ENCODE results near the gene SLC15A4. TPM values are rescaled to one million over a fixed set of nuclear protein-coding genes. Genes with fewer than 3 reads are reported as not detected.

Gene SLC15A4
- total and polyA plus RNA-seq, 2 of the 4 experiments (the other 2 are of a cell fraction), result 15.4 to 21.9 TPM

DNA sequence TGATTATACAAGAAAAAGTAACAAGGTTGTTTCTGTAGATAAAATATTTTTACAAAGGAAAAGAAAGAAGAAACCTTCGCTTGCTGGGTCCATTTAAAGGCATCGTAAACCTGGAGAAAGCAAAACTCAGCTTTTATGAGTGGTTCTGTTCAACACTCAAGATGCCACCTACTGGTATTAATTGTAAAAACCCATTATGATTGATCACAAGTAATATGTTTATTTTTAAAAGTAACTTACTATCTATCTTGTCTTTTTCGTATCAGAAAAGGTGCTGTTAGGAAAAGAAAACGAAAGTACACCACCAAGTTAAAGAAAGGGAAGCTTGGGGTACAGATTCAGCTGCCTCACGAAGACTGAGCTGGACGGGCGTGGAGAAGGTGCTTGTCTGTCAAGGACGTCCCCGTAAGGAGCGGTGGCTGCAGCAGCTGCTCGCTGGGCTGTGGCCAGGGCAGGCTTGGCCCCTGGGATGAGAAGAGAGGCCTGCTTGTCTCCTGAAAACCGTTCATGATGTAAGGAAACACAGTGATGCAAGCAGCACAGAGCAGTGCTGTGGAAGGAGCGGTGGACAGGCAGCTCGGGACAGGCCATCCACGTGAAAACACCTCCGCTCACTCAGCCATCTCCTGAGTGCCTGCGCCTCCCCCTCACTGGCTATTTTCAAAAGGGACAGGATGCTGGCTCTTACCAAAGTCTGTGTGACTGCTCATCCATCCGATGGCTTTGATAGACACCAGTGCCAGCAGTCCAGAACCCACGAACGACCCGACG lies 25.0 kb downstream of the SLC15A4 start:
- Histone ChIP-seq H4K20me1 (ENCODE audit: insufficient read depth, low read length) (peaks cover 11% of the 10 kb centered on the region), H2AK5ac (ENCODE audit: low read depth, low read length) (no peak overlapping the region), H3K36me3 (ENCODE audit: control insufficient read depth, insufficient read depth, low read length) (peaks cover 41% of the 10 kb centered on the region), H3K4me2 (ENCODE audit: low read depth, low read length) (no peak overlapping the region), H3K18ac (ENCODE audit: low read depth, low read length) (no peak overlapping the region), H3K23ac (ENCODE audit: low read depth, low read length) (no peak overlapping the region), H3K4me1 (ENCODE audit: control insufficient read depth, insufficient read depth, low read length) (peaks cover 22% of the 10 kb centered on the region), H3K27ac (ENCODE audit: insufficient read depth, low read length) (no peak overlapping the region), H3K4ac (ENCODE audit: low read depth, low read length) (no peak overlapping the region), H3K79me1 (ENCODE audit: low read depth in 1 of 2, low read length in 2 of 2) (peaks cover 36 to 47% of the 10 kb centered on the region in 2 experiments), H2AK9ac (replicated peaks; ENCODE audit: low read depth, low read length, poor library complexity) (no peak overlapping the region), H2BK20ac (ENCODE audit: low read depth, low read length) (no peak overlapping the region), H2AFZ (replicated peaks; ENCODE audit: low read length, poor library complexity) (no peak overlapping the region), H3K27me3 (ENCODE audit: control insufficient read depth, insufficient read depth, low read length) (no peaks in the 10 kb centered on the region), H4K5ac (ENCODE audit: low read depth, low read length) (no peak overlapping the region), H4K91ac (ENCODE audit: insufficient read depth, low read depth, low read length) (no peak overlapping the region), H2BK120ac (ENCODE audit: low read depth, low read length) (no peak overlapping the region), H3K9ac (ENCODE audit: low read depth, low read length) (no peak overlapping the region), H3K9me3 (ENCODE audit: control insufficient read depth, insufficient read depth, low read length) (no peaks in the 10 kb centered on the region; the same call in 1 of the 2 replicates), H3K4me3 (ENCODE audit: insufficient read depth, low read depth, low read length) (no peak overlapping the region), H2BK5ac (ENCODE audit: low read depth, low read length, poor library complexity, severe bottlenecking) (no peak overlapping the region), H3K56ac (ENCODE audit: extremely low read depth, insufficient read depth, low read length) (no peak overlapping the region), H3K14ac (replicated peaks; ENCODE audit: low read depth, low read length) (no peak overlapping the region), H4K8ac (ENCODE audit: low read depth in 2 of 2, low read length in 2 of 2) (no peak overlapping the region), H3K9me1 (ENCODE audit: insufficient read depth, low read length) (peaks cover 14% of the 10 kb centered on the region; the same call in 1 of the 2 replicates), H2BK15ac (ENCODE audit: low read depth, low read length) (no peak overlapping the region)
- ATAC-seq (ENCODE audit: low read depth), result no peak
- dilution Hi-C loops (cut with HindIII; ENCODE audit: low sequenced_read_pairs, unreplicated experiment) (no loop called here), in situ Hi-C loops (cut with MboI; ENCODE audit: low sequenced_read_pairs) (loop anchor here (25.0 kb wide), 1 partner anchor 1939 kb away; no protein-coding TSS in a partner anchor), intact Hi-C loops (cut with micrococcal nuclease) (no loop called here)
- WGBS, 2 experiments (ENCODE audit: extremely low coverage in 2 of 2, insufficient read length in 1 of 2), result 89% methylated on average over 9 of the region's 22 CpGs; no CpG with 5 or more reads in 1 of the 2 experiments
- no peak for DNase-seq
- ChIA-PET CTCF (interaction anchor here (1.5 kb wide), 1 partner anchor 16 kb away, joined by 5 read pairs; no protein-coding TSS in a partner anchor), POLR2A (ENCODE audit: unreplicated experiment) (no interaction called here)
- TF ChIP-seq MAZ (IDR thresholded peaks at IDR 0.05; ENCODE audit: borderline replicate concordance, low read depth, low read length) (no peak), SMC3 (IDR thresholded peaks at IDR 0.05; ENCODE audit: low read depth, low read length) (no peak), MXI1 (IDR thresholded peaks at IDR 0.05; ENCODE audit: borderline replicate concordance, low read depth, low read length) (no peak)
- TF ChIP-seq, protein P1, sequence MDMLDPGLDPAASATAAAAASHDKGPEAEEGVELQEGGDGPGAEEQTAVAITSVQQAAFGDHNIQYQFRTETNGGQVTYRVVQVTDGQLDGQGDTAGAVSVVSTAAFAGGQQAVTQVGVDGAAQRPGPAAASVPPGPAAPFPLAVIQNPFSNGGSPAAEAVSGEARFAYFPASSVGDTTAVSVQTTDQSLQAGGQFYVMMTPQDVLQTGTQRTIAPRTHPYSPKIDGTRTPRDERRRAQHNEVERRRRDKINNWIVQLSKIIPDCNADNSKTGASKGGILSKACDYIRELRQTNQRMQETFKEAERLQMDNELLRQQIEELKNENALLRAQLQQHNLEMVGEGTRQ (IDR thresholded peaks at IDR 0.05; ENCODE audit: low read depth, low read length), result no peak
- TF ChIP-seq, protein P2, sequence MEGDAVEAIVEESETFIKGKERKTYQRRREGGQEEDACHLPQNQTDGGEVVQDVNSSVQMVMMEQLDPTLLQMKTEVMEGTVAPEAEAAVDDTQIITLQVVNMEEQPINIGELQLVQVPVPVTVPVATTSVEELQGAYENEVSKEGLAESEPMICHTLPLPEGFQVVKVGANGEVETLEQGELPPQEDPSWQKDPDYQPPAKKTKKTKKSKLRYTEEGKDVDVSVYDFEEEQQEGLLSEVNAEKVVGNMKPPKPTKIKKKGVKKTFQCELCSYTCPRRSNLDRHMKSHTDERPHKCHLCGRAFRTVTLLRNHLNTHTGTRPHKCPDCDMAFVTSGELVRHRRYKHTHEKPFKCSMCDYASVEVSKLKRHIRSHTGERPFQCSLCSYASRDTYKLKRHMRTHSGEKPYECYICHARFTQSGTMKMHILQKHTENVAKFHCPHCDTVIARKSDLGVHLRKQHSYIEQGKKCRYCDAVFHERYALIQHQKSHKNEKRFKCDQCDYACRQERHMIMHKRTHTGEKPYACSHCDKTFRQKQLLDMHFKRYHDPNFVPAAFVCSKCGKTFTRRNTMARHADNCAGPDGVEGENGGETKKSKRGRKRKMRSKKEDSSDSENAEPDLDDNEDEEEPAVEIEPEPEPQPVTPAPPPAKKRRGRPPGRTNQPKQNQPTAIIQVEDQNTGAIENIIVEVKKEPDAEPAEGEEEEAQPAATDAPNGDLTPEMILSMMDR (conservative IDR thresholded peaks at IDR 0.05; ENCODE audit: low read depth, low read length), result peak; percentile 13; the same call in 1 of the 2 replicates
- no TSS peak for BruUV-seq (replicated peaks)

All from IMR-90 (cell line).